ENCODE data around the gene SLC39A9. TPM values are rescaled to one million over a fixed set of nuclear protein-coding genes. Genes with fewer than 3 reads are reported as not detected.

The SLC39A9 gene
- total and polyA plus RNA-seq, 2 donors (not counting 1 experiment from before 2014, with no cell fraction given), result 18.4 to 59.1 TPM

- intact Hi-C loops (cut with micrococcal nuclease), result no loop called here
- Histone ChIP-seq H3K79me2 (ENCODE audit: control insufficient read depth, insufficient read depth, low read length) (no peaks in the 10 kb centered on the region), H3K4me2 (replicated peaks; ENCODE audit: low read depth, low read length, poor library complexity, severe bottlenecking) (no peak overlapping the region), H3K27ac (ENCODE audit: low read length in 2 of 2) (no peak overlapping the region), H3K9ac (ENCODE audit: low read length) (no peak overlapping the region), H4K20me1 (ENCODE audit: control insufficient read depth, insufficient read depth, low read length, poor library complexity, severe bottlenecking) (no peaks in the 10 kb centered on the region), H3K4me1 (ENCODE audit: control insufficient read depth in 2 of 2, insufficient read depth in 2 of 2, low read length in 2 of 2) (no peaks in the 10 kb centered on the region), H3K9me3 (ENCODE audit: control extremely low read depth in 1 of 3, control insufficient read depth in 2 of 3, insufficient read depth in 1 of 3, low read length in 2 of 3) (no peaks in the 10 kb centered on the region), H3K4me3 (ENCODE audit: control extremely low read depth in 1 of 5, extremely low read depth in 1 of 5, insufficient read depth in 1 of 5, low read depth in 2 of 5, low read length in 4 of 5) (no peak overlapping the region), H2AFZ (ENCODE audit: insufficient read depth, low read depth, low read length, poor library complexity, severe bottlenecking) (no peak overlapping the region), H3K27me3 (replicated peaks in 1 of 4; ENCODE audit: control extremely low read depth in 1 of 4, control insufficient read depth in 3 of 4, insufficient read depth in 4 of 4, low read length in 3 of 4) (peaks cover 0 to 12% (median 5%) of the 10 kb centered on the region in 4 experiments), H3K36me3 (replicated peaks in 1 of 2; ENCODE audit: control extremely low read depth in 1 of 2, control insufficient read depth in 1 of 2, extremely low read depth in 1 of 2, insufficient read depth in 2 of 2, low read length in 1 of 2) (no peaks in the 10 kb centered on the region)
- Mint-ChIP-seq H3K4me3 (no peak overlapping the region), H3K27me3 (peaks cover 34% of the 10 kb centered on the region), H3K27ac (no peak overlapping the region), H3K9me3 (ENCODE audit: insufficient read depth) (no peaks in the 10 kb centered on the region), H3K4me1 (no peaks in the 10 kb centered on the region)
- ATAC-seq (ENCODE audit: low read depth) (no peak), DNase-seq (no peak)
- TF ChIP-seq EZH2 (IDR thresholded peaks at IDR 0.05; ENCODE audit: borderline replicate concordance, insufficient read depth, low read depth, low read length, poor library complexity, severe bottlenecking), result no peak
- TF ChIP-seq CTCF (IDR thresholded peaks at IDR 0.05), result no peak
- POLR2A ChIA-PET, result no interaction called here
- 100% methylated on average over 2 of the region's 5 CpGs for WGBS (ENCODE audit: insufficient coverage)
- CTCF ChIA-PET, result no interaction called here
Observed at GRCh38 chr14:69500096-69500495, 101.6 kb downstream of the SLC39A9 start.

GRCh38 chr14:69500736-69501135 is 102.2 kb downstream of the SLC39A9 start:
- CTCF ChIA-PET, result no interaction called here
- Histone ChIP-seq H2AFZ (ENCODE audit: insufficient read depth, low read depth, low read length, poor library complexity, severe bottlenecking) (no peak overlapping the region), H3K36me3 (replicated peaks in 1 of 2; ENCODE audit: control extremely low read depth in 1 of 2, control insufficient read depth in 1 of 2, extremely low read depth in 1 of 2, insufficient read depth in 2 of 2, low read length in 1 of 2) (no peaks in the 10 kb centered on the region), H3K9me3 (ENCODE audit: control extremely low read depth in 1 of 3, control insufficient read depth in 2 of 3, insufficient read depth in 1 of 3, low read length in 2 of 3) (no peaks in the 10 kb centered on the region), H3K4me3 (ENCODE audit: control extremely low read depth in 1 of 5, extremely low read depth in 1 of 5, insufficient read depth in 1 of 5, low read depth in 2 of 5, low read length in 4 of 5) (no peak overlapping the region), H3K27me3 (replicated peaks in 1 of 4; ENCODE audit: control extremely low read depth in 1 of 4, control insufficient read depth in 3 of 4, insufficient read depth in 4 of 4, low read length in 3 of 4) (peaks cover 0 to 9% (median 5%) of the 10 kb centered on the region in 4 experiments), H3K4me1 (ENCODE audit: control insufficient read depth in 2 of 2, insufficient read depth in 2 of 2, low read length in 2 of 2) (no peaks in the 10 kb centered on the region), H3K27ac (ENCODE audit: low read length in 2 of 2) (no peak overlapping the region), H4K20me1 (ENCODE audit: control insufficient read depth, insufficient read depth, low read length, poor library complexity, severe bottlenecking) (no peaks in the 10 kb centered on the region), H3K79me2 (ENCODE audit: control insufficient read depth, insufficient read depth, low read length) (no peaks in the 10 kb centered on the region), H3K9ac (ENCODE audit: low read length) (no peak overlapping the region), H3K4me2 (replicated peaks; ENCODE audit: low read depth, low read length, poor library complexity, severe bottlenecking) (no peak overlapping the region)
- TF ChIP-seq CTCF (IDR thresholded peaks at IDR 0.05) (no peak), EZH2 (IDR thresholded peaks at IDR 0.05; ENCODE audit: borderline replicate concordance, insufficient read depth, low read depth, low read length, poor library complexity, severe bottlenecking) (no peak)
- ATAC-seq (ENCODE audit: low read depth) (no peak), DNase-seq (no peak)
- Mint-ChIP-seq H3K4me3 (no peak overlapping the region), H3K27ac (no peak overlapping the region), H3K4me1 (no peaks in the 10 kb centered on the region), H3K27me3 (peaks cover 28% of the 10 kb centered on the region), H3K9me3 (ENCODE audit: insufficient read depth) (no peaks in the 10 kb centered on the region)
- intact Hi-C loops (cut with micrococcal nuclease), result no loop called here
- 82% methylated on average over 4 of the region's 4 CpGs for WGBS (ENCODE audit: insufficient coverage)
- POLR2A ChIA-PET, result no interaction called here

Measured in B cell (primary cell).